Spleen (tissue), 11 donors: ENCODE measurements around the gene TAF4. TPM values are rescaled to one million over a fixed set of nuclear protein-coding genes. Genes with fewer than 3 reads are reported as not detected.

ENCODE experiments used
- DNase-seq: peaks from one replicate; pipeline ENCODE4 v3.0.0-alpha.2; 2020
- H3K27ac ChIP-seq, 8 donors: fragments of 200-600 bp; sonication (generic) in 7 of 8; 1 replicate in 4 of 8; 2 replicates in 4 of 8; pipeline versions ENCODE4 v1.5.0 to v1.8.0; 2016 to 2021; ENCODE audit warnings: inconsistent platforms in 4 of 8, mild to moderate bottlenecking in 4 of 8, moderate library complexity in 1 of 8
- H3K27me3 ChIP-seq, 7 donors: fragments of 200-600 bp; sonication (generic) in 6 of 7; replicated peaks in 1 of 7; 1 replicate in 4 of 7; 2 replicates in 3 of 7; pipeline versions ENCODE4 v1.5.0 to v1.8.0; 2016 to 2021; ENCODE audit warnings: inconsistent platforms in 3 of 7, mild to moderate bottlenecking in 1 of 7
- H3K36me3 ChIP-seq, 6 donors: fragments of 200-600 bp; sonication (generic) in 5 of 6; 1 replicate in 4 of 6; 2 replicates in 2 of 6; pipeline versions ENCODE4 v1.5.0 to v1.8.0; 2016 to 2021; ENCODE audit warnings: inconsistent platforms in 2 of 6
- H3K4me1 ChIP-seq, 6 donors: fragments of 200-600 bp; sonication (generic) in 5 of 6; 1 replicate in 3 of 6; 2 replicates in 3 of 6; pipeline versions ENCODE4 v1.5.0 to v1.8.0; 2016 to 2021; ENCODE audit warnings: inconsistent platforms in 3 of 6
- H3K4me3 ChIP-seq, 8 donors: fragments of 200-600 bp; sonication (generic) in 7 of 8; 1 replicate in 4 of 8; 2 replicates in 4 of 8; pipeline versions ENCODE4 v1.5.0 to v1.8.0; 2016 to 2021; ENCODE audit warnings: inconsistent platforms in 4 of 8, mild to moderate bottlenecking in 4 of 8, moderate library complexity in 2 of 8
- H3K9me3 ChIP-seq, 8 donors: fragments of 200-600 bp; sonication (generic) in 7 of 8; 1 replicate in 4 of 8; 2 replicates in 4 of 8; pipeline versions ENCODE4 v1.5.0 to v1.8.0; 2016 to 2021; ENCODE audit warnings: inconsistent platforms in 4 of 8
- POLR2A ChIP-seq, 3 donors: fragments of 450-650 bp; IDR thresholded peaks; one replicate each; pipeline ENCODE4 v1.5.1; 2017; ENCODE audit warnings: antibody characterized with exemption in 3 of 3, mild to moderate bottlenecking in 1 of 3
- POLR2AphosphoS5 ChIP-seq, 3 donors: sonication (generic); formaldehyde crosslinking; IDR thresholded peaks; one replicate each; pipeline ENCODE4 v1.5.1; 2017; ENCODE audit warnings: antibody characterized with exemption in 3 of 3
- WGBS, 5 donors: extraction: QIAGEN DNeasy Blood & Tissue Kit in 3 of 5; methylation state at CpG; one replicate each; pipeline versions ENCODE4 v1.1.5 to v1.1.7; 2013 to 2018; 5-methylcytosine and 5-hydroxymethylcytosine counted together
- intact Hi-C: fragments of 100-400 bp; cut with DNase I; formaldehyde crosslinking; loops from one replicate; pipeline ENCODE4 v1.15.0; 2023; ENCODE audit warnings: low total_unique reads
- polyA plus RNA-seq, 3 donors: library from polyadenylated mRNA; stranded (reverse); fragments of 200-250 nt; gene quantifications; one replicate each; pipeline ENCODE4 v1.2.1, GENCODE V29; 2013
- total RNA-seq, 7 donors: library from RNA; depleted of rRNA in 3 of 7; stranded (reverse); fragments of >200 nt in 3 of 7; fragmentation: NEBNext Ultra II Directional in 4 of 7; extraction: Animal tissue kit (Norgen Biotek cat#: 25700) in 4 of 7; gene quantifications; one replicate each; pipeline versions ENCODE4 v1.1.0 to v1.2.1, GENCODE V29; 2016 to 2021
- TF ChIP-seq, protein P1 (sequence below), 11 experiments: fragments of 200-600 bp in 7 of 11; fragments of 450-650 bp in 4 of 11; sonication (generic) in 4 of 11; IDR thresholded peaks in 8 of 11; conservative IDR thresholded peaks in 3 of 11; 1 replicate in 7 of 11; 2 replicates in 4 of 11; pipeline versions ENCODE4 v1.4.0 to v1.8.0; 2016 to 2021; ENCODE audit warnings: antibody characterized with exemption in 11 of 11, inconsistent platforms in 4 of 11, mild to moderate bottlenecking in 1 of 11
- donor health status: healthy with polysubstance abuse.
- donor health status: DM: no; HTN: no; CAD: no; lungs with moderate emphysema.
- donor health status: DM: no; HTN: no; CAD: no.
- donor health status: Bipolar disorder and iron deficiency.
- donor health status: healthy.
- donor health status: DM: no; HTN: no; CAD: no.
- donor health status: DM: yes; HTN: yes; CAD: no.

Gene TAF4
- total and polyA plus RNA-seq, 10 donors, result 4.3 to 28.3 (median 16.5) TPM

DNA sequence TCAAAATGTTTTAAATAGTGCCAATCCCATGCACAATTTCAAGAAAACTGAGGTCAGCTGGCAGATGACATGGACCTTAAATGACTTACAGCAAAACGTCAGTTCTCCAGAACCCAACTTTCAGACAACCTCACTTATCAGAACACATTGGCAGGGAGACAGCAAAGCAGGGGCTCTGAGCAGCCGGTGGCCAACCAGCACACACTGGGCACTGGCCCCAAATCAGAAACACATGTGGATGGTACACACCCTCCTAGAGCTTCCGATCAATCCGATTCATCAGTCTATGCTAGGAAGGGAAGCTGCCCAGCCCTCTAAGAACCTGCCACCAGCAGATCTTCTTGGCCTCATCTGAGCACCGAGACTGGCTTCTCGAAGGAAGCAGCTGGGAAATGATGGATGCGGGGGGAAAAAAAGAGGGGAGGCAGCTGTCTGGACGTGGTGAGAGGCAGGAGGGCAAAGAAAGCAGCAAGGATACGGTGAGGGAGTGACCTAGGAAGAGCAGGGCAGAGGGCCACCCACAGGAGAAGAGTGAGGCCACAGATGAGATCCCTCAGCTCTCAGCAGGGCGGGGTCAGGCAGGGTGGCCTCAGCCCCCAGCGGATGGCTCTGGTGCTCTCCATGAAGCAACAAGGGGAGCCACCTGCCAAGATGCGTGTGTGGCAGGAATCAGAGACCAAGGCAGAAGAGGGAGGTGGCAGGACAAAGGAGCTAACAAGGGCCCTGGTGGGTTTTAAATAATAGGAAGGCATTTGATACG is 32.9 kb downstream of the TAF4 start:
- no peak for DNase-seq
- Histone ChIP-seq H3K4me1 (peaks cover 0 to 52% (median 24%) of the 10 kb centered on the region in 6 donors), H3K27me3 (no peaks in the 10 kb centered on the region), H3K4me3 (no peak overlapping the region), H3K27ac (no peak overlapping the region), H3K9me3 (no peaks in the 10 kb centered on the region), H3K36me3 (no peaks in the 10 kb centered on the region)
- WGBS, 5 donors, result 79 to 85% (median 83%) methylated on average over 13 of the region's 13 CpGs
- intact Hi-C loops, result no loop called here
- no peak for TF ChIP-seq POLR2AphosphoS5 (IDR thresholded peaks at IDR 0.05)
- no peak for TF ChIP-seq POLR2A (IDR thresholded peaks at IDR 0.05)
- TF ChIP-seq, protein P1, sequence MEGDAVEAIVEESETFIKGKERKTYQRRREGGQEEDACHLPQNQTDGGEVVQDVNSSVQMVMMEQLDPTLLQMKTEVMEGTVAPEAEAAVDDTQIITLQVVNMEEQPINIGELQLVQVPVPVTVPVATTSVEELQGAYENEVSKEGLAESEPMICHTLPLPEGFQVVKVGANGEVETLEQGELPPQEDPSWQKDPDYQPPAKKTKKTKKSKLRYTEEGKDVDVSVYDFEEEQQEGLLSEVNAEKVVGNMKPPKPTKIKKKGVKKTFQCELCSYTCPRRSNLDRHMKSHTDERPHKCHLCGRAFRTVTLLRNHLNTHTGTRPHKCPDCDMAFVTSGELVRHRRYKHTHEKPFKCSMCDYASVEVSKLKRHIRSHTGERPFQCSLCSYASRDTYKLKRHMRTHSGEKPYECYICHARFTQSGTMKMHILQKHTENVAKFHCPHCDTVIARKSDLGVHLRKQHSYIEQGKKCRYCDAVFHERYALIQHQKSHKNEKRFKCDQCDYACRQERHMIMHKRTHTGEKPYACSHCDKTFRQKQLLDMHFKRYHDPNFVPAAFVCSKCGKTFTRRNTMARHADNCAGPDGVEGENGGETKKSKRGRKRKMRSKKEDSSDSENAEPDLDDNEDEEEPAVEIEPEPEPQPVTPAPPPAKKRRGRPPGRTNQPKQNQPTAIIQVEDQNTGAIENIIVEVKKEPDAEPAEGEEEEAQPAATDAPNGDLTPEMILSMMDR (IDR thresholded peaks at IDR 0.05 in 8 of 11, conservative IDR thresholded peaks at IDR 0.05 in 3 of 11), result no peak

DNA sequence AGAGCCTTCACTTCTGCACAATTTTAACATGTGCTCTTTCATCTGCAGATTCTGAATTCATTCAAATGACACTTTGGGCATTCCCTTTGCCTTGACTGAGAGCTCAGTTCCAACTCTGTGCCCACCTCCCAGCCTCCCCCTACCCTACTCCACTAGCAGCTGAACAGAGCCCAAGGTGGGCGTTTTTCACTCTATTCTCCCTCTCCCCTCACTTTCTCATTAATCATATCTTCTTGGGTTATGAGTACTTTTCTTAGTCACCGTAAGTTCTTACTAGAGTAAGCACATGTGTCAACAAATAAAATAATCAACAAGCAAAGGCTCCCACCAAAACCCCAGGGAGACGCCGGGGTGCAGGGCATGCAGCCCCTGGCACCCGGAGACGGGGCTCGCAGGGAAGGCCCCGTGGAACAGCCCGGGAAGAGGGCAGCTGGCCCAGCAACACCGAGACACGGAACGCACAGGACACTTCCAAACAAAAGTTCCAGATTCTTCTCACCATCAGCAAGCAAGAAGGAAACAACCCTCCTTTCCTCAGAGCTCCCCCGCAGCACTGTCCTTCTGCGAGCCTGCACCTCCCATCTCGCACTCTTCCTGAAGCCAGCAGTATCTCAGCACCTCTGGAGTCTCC is 34.1 kb downstream of the TAF4 start:
- Histone ChIP-seq H3K27ac (peak overlapping the region in 6 of 8 donors; percentile 42 to 79 (median 70)), H3K4me3 (peak overlapping the region in 1 of 8 donors; percentile 36), H3K36me3 (no peaks in the 10 kb centered on the region), H3K9me3 (no peaks in the 10 kb centered on the region), H3K27me3 (no peaks in the 10 kb centered on the region), H3K4me1 (peaks cover 0 to 64% (median 30%) of the 10 kb centered on the region in 6 donors)
- TF ChIP-seq, protein P1 (IDR thresholded peaks at IDR 0.05 in 8 of 11, conservative IDR thresholded peaks at IDR 0.05 in 3 of 11), result no peak
- TF ChIP-seq POLR2AphosphoS5 (IDR thresholded peaks at IDR 0.05), result no peak
- TF ChIP-seq POLR2A (IDR thresholded peaks at IDR 0.05), result no peak
- DNase-seq, result no peak
- intact Hi-C loops, result no loop called here
- WGBS, 5 donors, result 91 to 95% (median 94%) methylated on average over 15 of the region's 15 CpGs

DNA sequence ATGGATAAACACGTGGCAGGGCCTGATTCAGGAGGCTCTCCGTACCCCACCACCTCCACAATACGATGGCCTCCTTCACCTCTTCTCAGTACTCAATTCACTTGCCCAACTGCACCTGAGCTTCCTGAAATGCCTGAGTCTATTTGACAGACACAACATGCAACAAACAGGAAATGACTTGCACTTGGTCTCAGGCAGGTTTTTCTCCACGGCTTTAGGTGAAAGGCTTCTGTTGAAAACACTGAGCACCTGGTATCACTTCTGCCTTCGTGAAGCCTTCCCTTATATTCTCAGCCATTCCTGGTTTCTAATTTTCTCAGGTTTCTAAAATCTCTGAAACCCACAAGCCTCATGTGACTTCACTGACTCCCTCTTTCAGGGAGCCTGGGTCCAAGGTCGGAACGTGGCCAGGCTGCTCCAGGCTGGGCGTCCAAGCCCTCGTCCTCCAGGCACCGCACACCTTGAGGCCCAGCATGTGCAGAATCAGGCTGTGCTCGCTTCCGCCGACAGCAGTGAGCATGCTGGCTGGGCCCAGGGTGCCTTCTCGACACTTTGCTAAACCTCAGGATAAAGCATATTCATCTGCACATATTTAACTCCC is 34.7 kb downstream of the TAF4 start:
- Histone ChIP-seq H3K4me3 (peak overlapping the region in 1 of 8 donors; percentile 36), H3K27me3 (no peaks in the 10 kb centered on the region), H3K27ac (peak overlapping the region in 7 of 8 donors; percentile 30 to 79 (median 68)), H3K4me1 (peaks cover 6 to 66% (median 36%) of the 10 kb centered on the region in 6 donors), H3K36me3 (no peaks in the 10 kb centered on the region), H3K9me3 (no peaks in the 10 kb centered on the region)
- TF ChIP-seq, protein P1 (IDR thresholded peaks at IDR 0.05 in 8 of 11, conservative IDR thresholded peaks at IDR 0.05 in 3 of 11), result no peak
- TF ChIP-seq POLR2A (IDR thresholded peaks at IDR 0.05), result no peak
- TF ChIP-seq POLR2AphosphoS5 (IDR thresholded peaks at IDR 0.05), result no peak
- intact Hi-C loops, result no loop called here
- DNase-seq, result no peak
- WGBS, 5 donors, result 58 to 69% (median 64%) methylated on average over 14 of the region's 14 CpGs

DNA sequence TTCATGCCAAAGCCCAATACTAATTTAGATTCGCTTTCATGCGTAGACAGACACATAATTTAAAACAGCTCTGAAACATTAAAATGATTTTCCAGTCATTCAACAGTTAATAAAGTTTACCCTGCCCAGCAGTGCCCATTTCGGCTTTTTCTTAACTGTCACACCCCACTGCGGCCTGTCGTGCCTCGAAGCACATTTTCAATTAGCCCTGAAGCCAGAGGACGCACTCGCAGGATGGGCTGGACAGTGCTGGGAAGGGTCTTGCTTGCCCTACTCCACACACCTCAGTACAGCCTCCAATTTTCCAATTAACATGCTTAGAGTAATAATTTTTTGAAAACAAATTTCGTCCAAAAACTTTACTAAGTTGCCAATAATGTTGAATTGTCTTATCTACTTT is 35.3 kb downstream of the TAF4 start:
- no peak for DNase-seq
- Histone ChIP-seq H3K9me3 (no peaks in the 10 kb centered on the region), H3K4me1 (peaks cover 10 to 69% (median 41%) of the 10 kb centered on the region in 6 donors), H3K27me3 (no peaks in the 10 kb centered on the region), H3K4me3 (peak overlapping the region in 1 of 8 donors; percentile 36), H3K27ac (peak overlapping the region in 7 of 8 donors; percentile 9 to 79 (median 68)), H3K36me3 (no peaks in the 10 kb centered on the region)
- 91 to 96% (median 92%) methylated on average over 9 of the region's 9 CpGs for WGBS, 5 donors
- intact Hi-C loops, result no loop called here
- no peak for TF ChIP-seq POLR2A (IDR thresholded peaks at IDR 0.05)
- no peak for TF ChIP-seq POLR2AphosphoS5 (IDR thresholded peaks at IDR 0.05)
